Measurements from ENCODE around the gene FKBP14.

FKBP14 gene

DNA sequence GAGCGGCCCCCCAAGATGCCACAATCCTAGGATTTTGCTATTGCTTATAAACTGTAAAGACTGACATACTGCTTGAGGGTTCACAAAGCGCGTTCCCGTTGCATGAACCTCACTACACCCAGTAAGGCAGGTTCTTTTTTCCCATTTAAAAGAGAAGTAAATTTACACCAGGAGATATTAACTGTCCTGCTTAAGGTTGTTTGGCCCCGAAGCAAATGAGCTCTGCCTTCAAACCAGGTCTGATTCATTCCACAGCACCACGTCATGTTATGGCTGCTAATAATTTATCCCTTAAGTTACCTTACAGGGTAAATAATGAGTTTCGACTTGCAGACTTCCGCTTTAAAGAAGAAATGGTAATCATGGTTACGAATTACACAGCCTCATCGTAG is 559 bp upstream of the FKBP14 start:
- Histone ChIP-seq H3K4me1 (ENCODE audit: control insufficient read depth, low read length) (peaks cover 58% of the 10 kb centered on the region), H3K36me3 (ENCODE audit: control insufficient read depth, low read length) (peaks cover 19% of the 10 kb centered on the region), H3F3A (ENCODE audit: control insufficient read depth, insufficient read depth) (peaks cover 12% of the 10 kb centered on the region), H4K20me1 (ENCODE audit: control insufficient read depth, insufficient read depth, low read depth, low read length) (0 out of 2 replicates have a peak, but pooled peaks cover 4% of the 10 kb centered on the region), H3K27ac (ENCODE audit: low read depth, low read length) (peak overlapping the region; percentile 73), H3K79me2 (ENCODE audit: control insufficient read depth, low read length) (peaks cover 80% of the 10 kb centered on the region), H3K4me3 (ENCODE audit: low read length) (peak overlapping the region; percentile 89), H3K9me2 (replicated peaks; ENCODE audit: control insufficient read depth, low read length) (no peaks in the 10 kb centered on the region), H3K27me3 (ENCODE audit: control insufficient read depth, low read length) (no peaks in the 10 kb centered on the region), H3K9me3 (ENCODE audit: control insufficient read depth, insufficient read depth, low read length) (no peaks in the 10 kb centered on the region), H3K4me2 (ENCODE audit: low read length) (peak overlapping the region; percentile 83)
- TF ChIP-seq EZH2phosphoT487 (IDR thresholded peaks at IDR 0.05; ENCODE audit: borderline replicate concordance, low read length) = no peak
- TF ChIP-seq, protein P1, sequence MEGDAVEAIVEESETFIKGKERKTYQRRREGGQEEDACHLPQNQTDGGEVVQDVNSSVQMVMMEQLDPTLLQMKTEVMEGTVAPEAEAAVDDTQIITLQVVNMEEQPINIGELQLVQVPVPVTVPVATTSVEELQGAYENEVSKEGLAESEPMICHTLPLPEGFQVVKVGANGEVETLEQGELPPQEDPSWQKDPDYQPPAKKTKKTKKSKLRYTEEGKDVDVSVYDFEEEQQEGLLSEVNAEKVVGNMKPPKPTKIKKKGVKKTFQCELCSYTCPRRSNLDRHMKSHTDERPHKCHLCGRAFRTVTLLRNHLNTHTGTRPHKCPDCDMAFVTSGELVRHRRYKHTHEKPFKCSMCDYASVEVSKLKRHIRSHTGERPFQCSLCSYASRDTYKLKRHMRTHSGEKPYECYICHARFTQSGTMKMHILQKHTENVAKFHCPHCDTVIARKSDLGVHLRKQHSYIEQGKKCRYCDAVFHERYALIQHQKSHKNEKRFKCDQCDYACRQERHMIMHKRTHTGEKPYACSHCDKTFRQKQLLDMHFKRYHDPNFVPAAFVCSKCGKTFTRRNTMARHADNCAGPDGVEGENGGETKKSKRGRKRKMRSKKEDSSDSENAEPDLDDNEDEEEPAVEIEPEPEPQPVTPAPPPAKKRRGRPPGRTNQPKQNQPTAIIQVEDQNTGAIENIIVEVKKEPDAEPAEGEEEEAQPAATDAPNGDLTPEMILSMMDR (IDR thresholded peaks at IDR 0.05; ENCODE audit: low read depth, low read length, poor library complexity, severe bottlenecking) = no peak

DNA sequence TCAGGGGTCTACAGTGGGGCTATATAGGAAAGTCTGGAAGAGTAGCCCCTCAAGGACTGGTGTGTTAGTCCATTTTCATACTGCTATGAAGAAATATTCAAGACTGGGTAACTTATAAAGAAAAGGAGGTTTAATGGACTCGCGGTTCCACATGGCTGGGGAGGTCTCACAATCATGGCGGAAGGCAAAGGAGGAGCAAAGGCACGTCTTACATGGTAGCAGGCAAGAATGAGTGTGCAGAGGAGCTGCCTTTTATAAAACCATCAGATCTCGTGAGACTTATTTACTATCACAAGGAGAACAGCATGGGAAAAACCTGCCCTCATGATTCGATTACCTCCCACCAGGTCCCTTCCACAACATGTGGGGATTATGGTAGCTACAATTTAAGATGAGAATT is 3.0 kb downstream of the FKBP14 start:
- Histone ChIP-seq H3K36me3 (ENCODE audit: control insufficient read depth, low read length) (peaks cover 42% of the 10 kb centered on the region), H3K27ac (ENCODE audit: low read depth, low read length) (no peak overlapping the region), H3F3A (ENCODE audit: control insufficient read depth, insufficient read depth) (peaks cover 21% of the 10 kb centered on the region), H3K4me1 (ENCODE audit: control insufficient read depth, low read length) (peaks cover 59% of the 10 kb centered on the region), H3K27me3 (ENCODE audit: control insufficient read depth, low read length) (no peaks in the 10 kb centered on the region), H4K20me1 (ENCODE audit: control insufficient read depth, insufficient read depth, low read depth, low read length) (no peaks in the 10 kb centered on the region), H3K9me3 (ENCODE audit: control insufficient read depth, insufficient read depth, low read length) (no peaks in the 10 kb centered on the region), H3K4me2 (ENCODE audit: low read length) (peak overlapping the region; percentile 83), H3K79me2 (ENCODE audit: control insufficient read depth, low read length) (peaks cover 53% of the 10 kb centered on the region), H3K4me3 (ENCODE audit: low read length) (peak overlapping the region; percentile 89), H3K9me2 (replicated peaks; ENCODE audit: control insufficient read depth, low read length) (no peaks in the 10 kb centered on the region)
- TF ChIP-seq, protein P1 (IDR thresholded peaks at IDR 0.05; ENCODE audit: low read depth, low read length, poor library complexity, severe bottlenecking) = no peak
- TF ChIP-seq EZH2phosphoT487 (IDR thresholded peaks at IDR 0.05; ENCODE audit: borderline replicate concordance, low read length) = no peak

DNA sequence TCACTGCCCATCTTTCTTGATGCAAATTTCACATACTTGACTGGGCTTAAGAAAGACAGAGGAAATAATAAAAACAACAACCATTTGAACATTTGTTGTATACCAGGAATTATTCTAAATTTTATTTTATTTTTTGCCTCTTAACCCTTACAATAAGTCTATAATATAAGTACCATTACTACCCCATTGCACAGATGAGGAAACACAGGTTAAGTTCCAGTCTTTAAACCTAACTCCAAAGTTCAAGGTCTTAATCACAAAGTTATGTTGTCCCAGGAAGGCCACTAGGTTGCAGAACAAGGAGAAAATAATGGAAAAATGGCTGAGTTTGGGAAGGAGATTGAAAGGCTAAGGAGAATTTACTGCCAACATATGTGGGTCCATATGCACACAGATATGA is 3.5 kb downstream of the FKBP14 start:
- Histone ChIP-seq H3K27ac (ENCODE audit: low read depth, low read length) (no peak overlapping the region), H4K20me1 (ENCODE audit: control insufficient read depth, insufficient read depth, low read depth, low read length) (no peaks in the 10 kb centered on the region), H3K36me3 (ENCODE audit: control insufficient read depth, low read length) (peaks cover 47% of the 10 kb centered on the region), H3K27me3 (ENCODE audit: control insufficient read depth, low read length) (no peaks in the 10 kb centered on the region), H3K9me3 (ENCODE audit: control insufficient read depth, insufficient read depth, low read length) (no peaks in the 10 kb centered on the region), H3K4me1 (ENCODE audit: control insufficient read depth, low read length) (peaks cover 59% of the 10 kb centered on the region), H3K4me3 (ENCODE audit: low read length) (peak overlapping the region; percentile 89), H3F3A (ENCODE audit: control insufficient read depth, insufficient read depth) (peaks cover 21% of the 10 kb centered on the region), H3K9me2 (replicated peaks; ENCODE audit: control insufficient read depth, low read length) (no peaks in the 10 kb centered on the region), H3K79me2 (ENCODE audit: control insufficient read depth, low read length) (peaks cover 52% of the 10 kb centered on the region), H3K4me2 (ENCODE audit: low read length) (peak overlapping the region; percentile 83)
- TF ChIP-seq, protein P1 (IDR thresholded peaks at IDR 0.05; ENCODE audit: low read depth, low read length, poor library complexity, severe bottlenecking) = no peak
- TF ChIP-seq EZH2phosphoT487 (IDR thresholded peaks at IDR 0.05; ENCODE audit: borderline replicate concordance, low read length) = no peak
